Breast epithelium (tissue), 4 donors: ENCODE results near the gene CFDP1. TPM values are rescaled to one million over a fixed set of nuclear protein-coding genes. Genes with fewer than 3 reads are reported as not detected.
"Not testable (repeated sequence)": the region's sequence is repeated elsewhere in the genome, so short reads cannot be mapped to it uniquely, and the experiment has no call there.

Experiments used
- DNase-seq, 2 donors: peaks; one replicate each; pipeline ENCODE4 v3.0.0-alpha.2; 2019; ENCODE audit warnings: low spot score in 2 of 2
- H3K27ac ChIP-seq, 2 donors: fragments of 200-600 bp; sonication (generic) in 1 of 2; one replicate each; pipeline ENCODE4 v1.5.1; 2016 to 2019; ENCODE audit warnings: mild to moderate bottlenecking in 1 of 2
- H3K27me3 ChIP-seq, 2 donors: fragments of 200-600 bp; sonication (generic) in 1 of 2; one replicate each; pipeline versions ENCODE4 v1.5.1 to v1.6.0; 2017 to 2019; ENCODE audit warnings: control low read depth in 1 of 2, mild to moderate bottlenecking in 1 of 2
- H3K36me3 ChIP-seq: fragments of 200-600 bp; one replicate; pipeline ENCODE4 v1.5.1; 2019
- H3K4me1 ChIP-seq, 2 donors: fragments of 200-600 bp; sonication (generic); one replicate each; pipeline ENCODE4 v1.5.1; 2016 to 2019; ENCODE audit warnings: control low read depth in 1 of 2
- H3K4me3 ChIP-seq, 3 donors: fragments of 200-600 bp; sonication (generic); 1 replicate in 2 of 3; 2 replicates in 1 of 3; pipeline ENCODE4 v1.5.1; 2016 to 2019; ENCODE audit warnings: mild to moderate bottlenecking in 3 of 3, moderate library complexity in 2 of 3
- H3K9me3 ChIP-seq, 2 donors: fragments of 200-600 bp; sonication (generic) in 1 of 2; one replicate each; pipeline ENCODE4 v1.5.1; 2016 to 2019; ENCODE audit warnings: control low read depth in 1 of 2
- CTCF ChIP-seq, 3 donors: fragments of 450-650 bp; IDR thresholded peaks; one replicate each; pipeline ENCODE4 v1.5.1; 2016 to 2017; ENCODE audit warnings: antibody characterized with exemption in 3 of 3, mild to moderate bottlenecking in 3 of 3, moderate library complexity in 3 of 3
- POLR2A ChIP-seq: fragments of 450-650 bp; IDR thresholded peaks from one replicate; pipeline ENCODE4 v1.6.1; 2016; ENCODE audit warnings: antibody characterized with exemption, mild to moderate bottlenecking, moderate library complexity
- POLR2AphosphoS5 ChIP-seq, 3 donors: sonication (generic); formaldehyde crosslinking; IDR thresholded peaks; one replicate each; pipeline ENCODE4 v1.6.1; 2017; ENCODE audit warnings: antibody characterized with exemption in 3 of 3
- intact Hi-C: fragments of 100-400 bp; cut with DNase I; formaldehyde crosslinking; loops from one replicate; pipeline ENCODE4 v1.15.1; 2023; ENCODE audit warnings: low total_unique reads
- total RNA-seq, 3 donors: library from RNA; depleted of rRNA; stranded (reverse); fragments of >200 nt; gene quantifications; one replicate each; pipeline ENCODE4 v1.1.0, GENCODE V29; 2016

Gene CFDP1
- total RNA-seq, 3 donors from 2014 or later, result 55.5 to 81.9 (median 80.9) TPM

GRCh38 chr16:75457485-75458021 is 24.2 kb upstream of the CFDP1 start:
- intact Hi-C loops, result no loop called here
- Histone ChIP-seq H3K27ac (no peak overlapping the region), H3K9me3 (no peaks in the 10 kb centered on the region), H3K4me3 (no peak overlapping the region), H3K36me3 (no peaks in the 10 kb centered on the region), H3K27me3 (no peaks in the 10 kb centered on the region), H3K4me1 (no peaks in the 10 kb centered on the region)
- TF ChIP-seq CTCF (IDR thresholded peaks at IDR 0.05) (no peak), POLR2AphosphoS5 (IDR thresholded peaks at IDR 0.05) (no peak), POLR2A (no peak)
- no peak for DNase-seq

- no peak for TF ChIP-seq POLR2AphosphoS5 (IDR thresholded peaks at IDR 0.05)
- no peak for TF ChIP-seq POLR2A
- TF ChIP-seq CTCF (IDR thresholded peaks at IDR 0.05), result no peak
- intact Hi-C loops, result no loop called here
- Histone ChIP-seq H3K27me3 (no peaks in the 10 kb centered on the region), H3K27ac (no peak overlapping the region), H3K36me3 (no peaks in the 10 kb centered on the region), H3K4me3 (no peak overlapping the region), H3K4me1 (no peaks in the 10 kb centered on the region), H3K9me3 (no peaks in the 10 kb centered on the region)
- no peak for DNase-seq
These were observed 23.7 kb upstream of the CFDP1 start for GRCh38 chr16:75456971-75457370.

DNA sequence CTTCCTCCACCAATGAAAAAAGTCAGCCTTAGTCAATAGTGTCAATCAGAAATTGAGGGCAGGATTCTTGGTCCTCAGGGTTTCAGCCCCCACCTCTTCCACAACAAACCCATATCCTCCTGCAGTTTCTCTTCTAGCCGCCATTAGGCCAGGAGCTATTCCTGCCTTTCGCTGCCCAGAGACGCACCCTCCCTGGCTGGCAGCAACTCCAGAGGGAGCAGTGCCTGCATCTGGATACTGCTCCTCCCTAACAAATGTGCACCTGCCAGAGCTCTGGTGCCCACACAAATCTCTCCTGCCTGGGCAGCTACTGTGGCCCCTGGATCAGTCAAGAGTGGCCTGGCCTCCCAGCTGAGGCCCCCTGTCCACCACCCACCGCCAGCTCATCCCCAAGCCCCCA is 23.2 kb upstream of the CFDP1 start:
- H3K4me1 ChIP-seq, H3K9me3 ChIP-seq, H3K4me3 ChIP-seq, H3K27me3 ChIP-seq, H3K36me3 ChIP-seq, intact Hi-C loops, DNase-seq, H3K27ac ChIP-seq: not testable (repeated sequence)

DNA sequence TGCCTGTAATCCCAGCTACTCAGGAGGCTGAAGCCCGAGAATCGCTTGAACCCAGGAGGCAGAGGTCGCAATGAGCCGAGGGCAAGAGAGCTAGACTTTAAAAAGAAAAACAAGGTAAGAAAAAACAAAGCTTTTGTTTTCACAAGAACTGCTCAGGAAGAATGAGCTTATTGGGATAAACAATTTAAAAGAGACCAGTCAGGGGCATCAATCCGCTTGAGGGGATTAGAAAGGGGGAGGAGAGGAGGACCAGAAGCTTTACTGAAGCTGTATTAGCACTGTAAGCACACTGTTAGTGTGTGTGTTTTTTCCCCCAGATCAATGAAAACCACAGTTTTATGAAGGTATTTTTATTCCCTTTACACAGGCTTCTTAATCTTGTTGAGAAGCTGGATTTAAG is 22.4 kb upstream of the CFDP1 start:
- TF ChIP-seq POLR2AphosphoS5 (IDR thresholded peaks at IDR 0.05), result no peak
- TF ChIP-seq POLR2A, result no peak
- no peak for TF ChIP-seq CTCF (IDR thresholded peaks at IDR 0.05)
- Histone ChIP-seq H3K4me1 (no peaks in the 10 kb centered on the region), H3K27ac (no peak overlapping the region), H3K4me3 (no peak overlapping the region), H3K9me3 (no peaks in the 10 kb centered on the region), H3K27me3 (no peaks in the 10 kb centered on the region), H3K36me3 (no peaks in the 10 kb centered on the region)
- DNase-seq, result no peak
- intact Hi-C loops, result no loop called here

GRCh38 chr16:75452464-75453190 is 19.3 kb upstream of the CFDP1 start:
- no peak for DNase-seq

More at GRCh38 chr16:75452464-75453190, 19.3 kb upstream of the CFDP1 start:
- TF ChIP-seq POLR2A (no peak), CTCF (IDR thresholded peaks at IDR 0.05) (no peak), POLR2AphosphoS5 (IDR thresholded peaks at IDR 0.05) (no peak)
- Histone ChIP-seq H3K36me3 (no peaks in the 10 kb centered on the region), H3K4me1 (no peaks in the 10 kb centered on the region), H3K9me3 (no peaks in the 10 kb centered on the region), H3K27me3 (no peaks in the 10 kb centered on the region), H3K4me3 (no peak overlapping the region), H3K27ac (no peak overlapping the region)
- intact Hi-C loops, result no loop called here
